Measurements from ENCODE around the gene RASAL2. TPM values are rescaled to one million over a fixed set of nuclear protein-coding genes. Genes with fewer than 3 reads are reported as not detected.

Gene RASAL2
- total and polyA plus RNA-seq, 9 of the 15 experiments (the other 6 are each of a cell fraction or from before 2014, with no cell fraction given), result 0.13 to 1.0 (median 0.62) TPM

DNA sequence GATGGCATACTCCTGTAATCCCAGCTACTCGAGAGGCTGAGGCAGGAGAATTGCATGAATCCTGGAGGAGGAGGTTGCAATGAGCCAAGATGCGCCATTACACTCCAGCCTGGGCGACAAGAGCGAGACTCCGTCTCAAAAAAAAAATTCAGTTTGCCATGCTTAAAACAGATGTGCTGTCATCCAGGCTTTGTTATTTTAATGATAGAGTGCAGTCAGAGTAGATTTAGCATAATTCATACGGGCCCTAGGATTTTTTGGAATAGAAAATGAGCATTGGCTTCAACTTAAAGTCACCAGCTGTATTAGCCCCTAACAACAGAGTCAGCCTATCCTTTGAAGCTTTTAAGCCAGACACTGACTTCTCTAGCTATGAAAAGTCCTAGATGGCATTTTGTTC lies 124.6 kb downstream of the RASAL2 start:
- CTCF ChIA-PET (ENCODE audit: low intra/inter-chr PET ratio), result no interaction called here
- no peak for ATAC-seq
- no peak for DNase-seq (ENCODE audit: extremely low read depth in 1 of 4, low spot score in 3 of 4)
- in situ Hi-C loops (cut with MboI), result no loop called here
- 0% methylated on average over 6 of the region's 6 CpGs for WGBS (ENCODE audit: insufficient coverage, low coverage, missing lambda C conversion rate)
- intact Hi-C loops (cut with micrococcal nuclease), result no loop called here
- no peaks in the 10 kb centered on the region for H3K27me3 ChIP-seq (ENCODE audit: control insufficient read depth in 2 of 2, insufficient read depth in 2 of 2, low read length in 2 of 2)
- no peaks in the 10 kb centered on the region for H3K36me3 ChIP-seq (ENCODE audit: control insufficient read depth, insufficient read depth, low read length)
- H3K9me1 ChIP-seq (ENCODE audit: control insufficient read depth, insufficient read depth, low read length), result no peaks in the 10 kb centered on the region
- FAIRE-seq, result no peak
- no peak overlapping the region for H3K4me3 ChIP-seq
- no peak overlapping the region for H3K27ac ChIP-seq (ENCODE audit: extremely low read depth, low read depth, low read length)
- no peak overlapping the region for H3K4me2 ChIP-seq (ENCODE audit: insufficient read depth, low read length)
- no peaks in the 10 kb centered on the region for H3K79me2 ChIP-seq (ENCODE audit: control insufficient read depth, insufficient read depth, low read length)
- no peak overlapping the region for H3K9ac ChIP-seq (ENCODE audit: insufficient read depth in 1 of 2, low read depth in 2 of 2, low read length in 2 of 2)
- H3K4me1 ChIP-seq (replicated peaks in 1 of 2; ENCODE audit: control insufficient read depth in 2 of 2, insufficient read depth in 2 of 2, low read length in 2 of 2), result no peaks in the 10 kb centered on the region
- TF ChIP-seq, protein P1, sequence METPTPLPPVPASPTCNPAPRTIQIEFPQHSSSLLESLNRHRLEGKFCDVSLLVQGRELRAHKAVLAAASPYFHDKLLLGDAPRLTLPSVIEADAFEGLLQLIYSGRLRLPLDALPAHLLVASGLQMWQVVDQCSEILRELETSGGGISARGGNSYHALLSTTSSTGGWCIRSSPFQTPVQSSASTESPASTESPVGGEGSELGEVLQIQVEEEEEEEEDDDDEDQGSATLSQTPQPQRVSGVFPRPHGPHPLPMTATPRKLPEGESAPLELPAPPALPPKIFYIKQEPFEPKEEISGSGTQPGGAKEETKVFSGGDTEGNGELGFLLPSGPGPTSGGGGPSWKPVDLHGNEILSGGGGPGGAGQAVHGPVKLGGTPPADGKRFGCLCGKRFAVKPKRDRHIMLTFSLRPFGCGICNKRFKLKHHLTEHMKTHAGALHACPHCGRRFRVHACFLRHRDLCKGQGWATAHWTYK (CRISPR knock-in tag; IDR thresholded peaks at IDR 0.05), result no peak
- TF ChIP-seq HEY1 (CRISPR knock-in tag; IDR thresholded peaks at IDR 0.05; ENCODE audit: borderline replicate concordance), result no peak
- TF ChIP-seq, protein P2, sequence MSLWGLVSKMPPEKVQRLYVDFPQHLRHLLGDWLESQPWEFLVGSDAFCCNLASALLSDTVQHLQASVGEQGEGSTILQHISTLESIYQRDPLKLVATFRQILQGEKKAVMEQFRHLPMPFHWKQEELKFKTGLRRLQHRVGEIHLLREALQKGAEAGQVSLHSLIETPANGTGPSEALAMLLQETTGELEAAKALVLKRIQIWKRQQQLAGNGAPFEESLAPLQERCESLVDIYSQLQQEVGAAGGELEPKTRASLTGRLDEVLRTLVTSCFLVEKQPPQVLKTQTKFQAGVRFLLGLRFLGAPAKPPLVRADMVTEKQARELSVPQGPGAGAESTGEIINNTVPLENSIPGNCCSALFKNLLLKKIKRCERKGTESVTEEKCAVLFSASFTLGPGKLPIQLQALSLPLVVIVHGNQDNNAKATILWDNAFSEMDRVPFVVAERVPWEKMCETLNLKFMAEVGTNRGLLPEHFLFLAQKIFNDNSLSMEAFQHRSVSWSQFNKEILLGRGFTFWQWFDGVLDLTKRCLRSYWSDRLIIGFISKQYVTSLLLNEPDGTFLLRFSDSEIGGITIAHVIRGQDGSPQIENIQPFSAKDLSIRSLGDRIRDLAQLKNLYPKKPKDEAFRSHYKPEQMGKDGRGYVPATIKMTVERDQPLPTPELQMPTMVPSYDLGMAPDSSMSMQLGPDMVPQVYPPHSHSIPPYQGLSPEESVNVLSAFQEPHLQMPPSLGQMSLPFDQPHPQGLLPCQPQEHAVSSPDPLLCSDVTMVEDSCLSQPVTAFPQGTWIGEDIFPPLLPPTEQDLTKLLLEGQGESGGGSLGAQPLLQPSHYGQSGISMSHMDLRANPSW (CRISPR knock-in tag; IDR thresholded peaks at IDR 0.05), result no peak
- no peaks in the 10 kb centered on the region for H4K20me1 ChIP-seq (replicated peaks; ENCODE audit: control insufficient read depth, insufficient read depth, low read length)
- H3K9me3 ChIP-seq (replicated peaks; ENCODE audit: control insufficient read depth, insufficient read depth, low read depth, low read length), result no peaks in the 10 kb centered on the region
- BruUV-seq (replicated peaks), result no TSS peak
- H2AFZ ChIP-seq (ENCODE audit: low read depth, low read length), result no peak overlapping the region
- POLR2A ChIA-PET, result no interaction called here

All from K562 (cell line).